Measurements from ENCODE around the gene ENPP6. TPM values are rescaled to one million over a fixed set of nuclear protein-coding genes. Genes with fewer than 3 reads are reported as not detected.

Gene ENPP6
- total RNA-seq, 1 donor from 2014 or later: not detected

- no peaks in the 10 kb centered on the region for H3K27me3 Mint-ChIP-seq
- no peak overlapping the region for H3K4me3 Mint-ChIP-seq (ENCODE audit: low read depth)
- no peak overlapping the region for H3K27ac Mint-ChIP-seq
- TF ChIP-seq, protein P1, sequence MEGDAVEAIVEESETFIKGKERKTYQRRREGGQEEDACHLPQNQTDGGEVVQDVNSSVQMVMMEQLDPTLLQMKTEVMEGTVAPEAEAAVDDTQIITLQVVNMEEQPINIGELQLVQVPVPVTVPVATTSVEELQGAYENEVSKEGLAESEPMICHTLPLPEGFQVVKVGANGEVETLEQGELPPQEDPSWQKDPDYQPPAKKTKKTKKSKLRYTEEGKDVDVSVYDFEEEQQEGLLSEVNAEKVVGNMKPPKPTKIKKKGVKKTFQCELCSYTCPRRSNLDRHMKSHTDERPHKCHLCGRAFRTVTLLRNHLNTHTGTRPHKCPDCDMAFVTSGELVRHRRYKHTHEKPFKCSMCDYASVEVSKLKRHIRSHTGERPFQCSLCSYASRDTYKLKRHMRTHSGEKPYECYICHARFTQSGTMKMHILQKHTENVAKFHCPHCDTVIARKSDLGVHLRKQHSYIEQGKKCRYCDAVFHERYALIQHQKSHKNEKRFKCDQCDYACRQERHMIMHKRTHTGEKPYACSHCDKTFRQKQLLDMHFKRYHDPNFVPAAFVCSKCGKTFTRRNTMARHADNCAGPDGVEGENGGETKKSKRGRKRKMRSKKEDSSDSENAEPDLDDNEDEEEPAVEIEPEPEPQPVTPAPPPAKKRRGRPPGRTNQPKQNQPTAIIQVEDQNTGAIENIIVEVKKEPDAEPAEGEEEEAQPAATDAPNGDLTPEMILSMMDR (IDR thresholded peaks at IDR 0.05; ENCODE audit: unreplicated experiment): no peak
- H3K36me3 Mint-ChIP-seq (ENCODE audit: insufficient read depth): no peaks in the 10 kb centered on the region
- DNase-seq (ENCODE audit: low spot score, unreplicated experiment): no peak
- H3K4me1 Mint-ChIP-seq (ENCODE audit: low read depth): no peaks in the 10 kb centered on the region
- H3K9me3 Mint-ChIP-seq (ENCODE audit: low read depth): peaks cover 2% of the 10 kb centered on the region
These were observed 26.4 kb downstream of the ENPP6 start for GRCh38 chr4:184191267-184191666.

DNA sequence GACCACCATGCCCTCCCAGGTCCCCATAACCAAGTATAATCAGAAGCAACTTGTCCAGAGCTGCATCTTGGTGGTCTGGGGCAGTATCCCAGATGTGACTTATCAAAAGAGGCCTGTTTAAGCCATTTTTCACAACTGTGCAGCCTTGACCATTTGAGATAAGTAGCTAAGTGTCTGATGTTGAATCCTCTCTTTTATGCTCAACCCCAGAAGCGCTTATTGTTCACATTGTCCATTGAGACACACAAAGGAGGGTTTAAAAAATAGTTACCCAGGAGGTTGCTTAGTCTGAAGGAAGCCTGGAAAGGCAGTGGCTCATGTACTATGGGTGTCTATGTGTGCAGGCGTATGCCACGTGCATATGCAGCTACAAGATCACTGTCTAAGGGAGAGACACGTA is 27.0 kb downstream of the ENPP6 start:
- H3K4me1 Mint-ChIP-seq (ENCODE audit: low read depth): no peaks in the 10 kb centered on the region
- no peaks in the 10 kb centered on the region for H3K36me3 Mint-ChIP-seq (ENCODE audit: insufficient read depth)
- no peak overlapping the region for H3K27ac Mint-ChIP-seq
- no peak overlapping the region for H3K4me3 Mint-ChIP-seq (ENCODE audit: low read depth)
- no peak for DNase-seq (ENCODE audit: low spot score, unreplicated experiment)
- no peaks in the 10 kb centered on the region for H3K27me3 Mint-ChIP-seq
- TF ChIP-seq, protein P1 (IDR thresholded peaks at IDR 0.05; ENCODE audit: unreplicated experiment): no peak
- H3K9me3 Mint-ChIP-seq (ENCODE audit: low read depth): peaks cover 2% of the 10 kb centered on the region

- no peak for DNase-seq (ENCODE audit: low spot score, unreplicated experiment)
- no peaks in the 10 kb centered on the region for H3K4me1 Mint-ChIP-seq (ENCODE audit: low read depth)
- no peak overlapping the region for H3K4me3 Mint-ChIP-seq (ENCODE audit: low read depth)
- H3K27me3 Mint-ChIP-seq: no peaks in the 10 kb centered on the region
- no peak overlapping the region for H3K27ac Mint-ChIP-seq
- no peaks in the 10 kb centered on the region for H3K36me3 Mint-ChIP-seq (ENCODE audit: insufficient read depth)
- H3K9me3 Mint-ChIP-seq (ENCODE audit: low read depth): peaks cover 2% of the 10 kb centered on the region
- TF ChIP-seq, protein P1 (IDR thresholded peaks at IDR 0.05; ENCODE audit: unreplicated experiment): no peak
These were observed 27.7 kb downstream of the ENPP6 start for GRCh38 chr4:184189966-184190365.

- DNase-seq (ENCODE audit: low spot score, unreplicated experiment): no peak
- H3K4me3 Mint-ChIP-seq (ENCODE audit: low read depth): no peak overlapping the region
- no peaks in the 10 kb centered on the region for H3K36me3 Mint-ChIP-seq (ENCODE audit: insufficient read depth)
- TF ChIP-seq, protein P1 (IDR thresholded peaks at IDR 0.05; ENCODE audit: unreplicated experiment): no peak
- no peaks in the 10 kb centered on the region for H3K4me1 Mint-ChIP-seq (ENCODE audit: low read depth)
- no peaks in the 10 kb centered on the region for H3K27me3 Mint-ChIP-seq
- H3K9me3 Mint-ChIP-seq (ENCODE audit: low read depth): peaks cover 2% of the 10 kb centered on the region
- H3K27ac Mint-ChIP-seq: no peak overlapping the region
These were observed 29.0 kb downstream of the ENPP6 start for GRCh38 chr4:184188443-184189400.

DNA sequence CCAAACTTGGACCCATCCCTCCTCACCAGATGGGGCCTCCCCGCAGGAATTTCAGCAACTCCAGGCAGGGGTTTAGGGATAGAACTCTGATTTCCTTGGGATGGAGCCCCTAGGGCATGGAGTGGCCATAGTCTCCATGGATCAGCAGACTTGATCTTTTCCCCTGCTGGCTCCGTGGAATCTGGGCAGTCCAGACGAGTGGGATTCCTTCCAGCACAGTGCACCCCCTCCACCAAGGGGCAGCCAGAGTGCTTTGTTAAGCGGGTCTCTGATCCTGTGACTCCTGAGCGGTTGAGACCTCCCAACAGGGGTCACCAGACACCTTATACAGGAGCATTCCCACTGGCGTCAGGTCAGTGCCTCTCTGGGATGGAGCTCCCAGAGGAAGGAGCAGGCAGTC is 40.4 kb downstream of the ENPP6 start:
- Mint-ChIP-seq H3K4me3 (ENCODE audit: low read depth) (no peak overlapping the region), H3K27me3 (peaks cover 8% of the 10 kb centered on the region), H3K27ac (no peak overlapping the region), H3K4me1 (ENCODE audit: low read depth) (no peaks in the 10 kb centered on the region), H3K36me3 (ENCODE audit: insufficient read depth) (peaks cover 4% of the 10 kb centered on the region), H3K9me3 (ENCODE audit: low read depth) (peaks cover 20% of the 10 kb centered on the region)
- DNase-seq (ENCODE audit: low spot score, unreplicated experiment): no peak
- TF ChIP-seq, protein P1 (IDR thresholded peaks at IDR 0.05; ENCODE audit: unreplicated experiment): no peak

All from progenitor cell of endocrine pancreas (in vitro differentiated cells).